Measurements from ENCODE around the gene HERC4.
A peak's percentile ranks its signal among the peaks of the same experiment; 100 is the strongest.
"Not testable (repeated sequence)": the region's sequence is repeated elsewhere in the genome, so short reads cannot be mapped to it uniquely, and the experiment has no call there.

HERC4 gene

DNA sequence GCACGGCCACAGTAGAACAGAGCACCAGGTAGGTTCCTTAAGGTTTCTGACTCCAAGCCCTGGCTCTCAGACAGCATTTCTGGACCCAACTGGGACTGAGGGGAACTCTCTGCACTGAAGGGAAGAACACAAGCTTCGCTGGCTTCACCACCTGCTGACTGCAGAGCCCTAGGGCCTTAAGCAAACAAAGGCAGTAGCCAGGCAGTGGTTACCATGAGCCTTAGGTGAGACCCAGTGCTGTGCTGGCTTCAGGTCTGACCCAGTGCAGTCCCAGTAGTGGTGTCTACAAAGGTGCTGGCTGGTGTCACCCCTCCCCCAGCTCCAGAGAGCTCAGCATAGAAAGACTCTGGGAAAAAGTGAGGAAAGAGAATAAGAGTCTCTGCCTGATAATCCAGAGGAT lies 131.2 kb downstream of the HERC4 start:
- no peak for DNase-seq

DNA sequence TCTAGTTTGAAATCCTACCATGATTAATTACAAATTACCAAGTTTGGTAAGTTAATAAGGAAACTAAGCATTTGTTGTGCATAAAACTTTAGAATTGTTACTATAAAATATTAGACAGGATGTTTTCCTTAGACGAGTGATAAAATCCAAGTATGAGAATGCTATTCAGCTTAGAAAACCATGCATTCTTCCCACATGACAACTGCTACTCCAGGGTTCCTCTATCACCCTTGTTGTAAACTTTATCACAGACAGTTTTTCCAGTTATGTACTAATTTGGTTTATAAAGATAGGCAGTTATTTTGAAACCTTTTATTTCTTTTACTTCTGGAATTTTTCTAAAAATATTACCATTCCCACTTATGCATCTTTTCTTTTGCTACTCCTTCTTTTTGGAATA lies 138.7 kb downstream of the HERC4 start:
- no peak for DNase-seq

DNA sequence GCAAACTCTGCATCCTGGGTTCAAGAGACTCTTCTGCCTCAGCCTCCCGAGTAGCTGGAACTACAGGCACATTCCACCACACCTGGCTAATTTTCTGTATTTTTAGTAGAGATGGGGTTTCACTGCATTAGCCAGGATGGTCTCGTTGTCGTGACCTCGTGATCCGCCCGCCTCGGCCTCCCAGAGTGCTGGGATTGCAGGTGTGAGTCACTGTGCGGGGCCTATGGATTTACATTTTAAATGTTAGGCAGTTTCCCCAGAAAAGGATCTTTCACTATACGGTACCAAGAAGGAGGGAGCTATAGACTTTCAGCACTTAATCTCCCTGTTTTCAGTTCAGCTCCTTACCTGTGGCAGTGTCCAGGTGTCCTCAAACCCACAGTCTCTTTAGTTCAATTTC lies 139.9 kb downstream of the HERC4 start:
- no peak for DNase-seq

DNA sequence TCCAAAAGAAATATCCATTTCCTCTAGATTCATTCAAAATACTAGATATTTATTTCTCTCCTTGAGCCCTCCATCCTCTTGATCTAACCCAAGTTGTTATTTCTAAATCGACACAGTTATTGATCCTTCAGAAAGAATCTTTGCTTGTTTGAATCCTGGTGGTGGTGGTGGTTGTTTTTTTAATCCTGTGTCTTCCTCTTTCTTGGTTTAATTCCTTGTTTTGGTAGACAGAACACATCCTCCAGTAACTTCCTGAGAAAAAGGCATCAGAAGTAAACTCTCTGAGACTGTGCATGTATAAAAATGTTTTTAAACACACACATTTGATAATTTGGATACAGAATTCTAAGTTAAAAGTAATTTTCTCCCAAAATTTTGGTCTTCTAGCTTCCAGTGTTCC lies 140.7 kb downstream of the HERC4 start:
- DNase-seq: peak; percentile 7 to 54 (median 28)

DNA sequence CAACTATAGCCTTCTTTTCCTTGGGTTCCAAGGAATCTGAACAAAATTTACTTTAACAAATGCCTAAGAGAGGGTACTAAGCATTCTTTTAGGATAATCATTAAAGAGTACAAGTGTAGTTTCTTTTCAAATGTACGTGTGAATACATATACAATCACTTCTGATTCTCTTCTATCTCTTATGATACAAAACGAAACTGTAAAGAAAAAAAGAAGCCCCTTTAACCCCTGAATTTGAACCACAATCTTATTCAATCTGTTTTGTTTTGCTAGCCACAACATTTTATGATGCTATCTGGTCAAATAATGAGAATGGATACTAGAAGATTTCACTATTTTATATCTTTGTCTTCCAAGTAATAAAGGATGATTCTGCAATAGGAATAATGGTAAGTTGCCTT lies 141.9 kb downstream of the HERC4 start:
- DNase-seq: no peak

DNA sequence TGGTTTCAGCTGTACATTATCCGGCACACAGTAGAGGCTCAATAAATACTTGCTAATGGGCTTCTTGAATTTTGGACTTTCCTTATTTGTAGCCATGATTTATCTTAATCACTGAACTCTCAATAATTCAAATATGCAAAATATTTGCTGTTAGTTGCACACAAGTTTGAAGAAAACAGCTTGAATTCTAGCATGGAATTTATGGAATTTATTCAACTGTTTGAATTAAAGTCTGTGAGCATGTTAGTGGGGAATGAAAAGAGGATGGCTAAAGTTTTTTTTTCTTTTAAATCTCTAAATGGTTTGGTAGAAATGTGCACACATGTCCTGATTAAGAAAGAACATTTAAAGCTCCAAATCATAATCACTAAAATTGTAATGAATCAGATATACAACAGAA lies 148.1 kb downstream of the HERC4 start:
- no peak for DNase-seq

DNA sequence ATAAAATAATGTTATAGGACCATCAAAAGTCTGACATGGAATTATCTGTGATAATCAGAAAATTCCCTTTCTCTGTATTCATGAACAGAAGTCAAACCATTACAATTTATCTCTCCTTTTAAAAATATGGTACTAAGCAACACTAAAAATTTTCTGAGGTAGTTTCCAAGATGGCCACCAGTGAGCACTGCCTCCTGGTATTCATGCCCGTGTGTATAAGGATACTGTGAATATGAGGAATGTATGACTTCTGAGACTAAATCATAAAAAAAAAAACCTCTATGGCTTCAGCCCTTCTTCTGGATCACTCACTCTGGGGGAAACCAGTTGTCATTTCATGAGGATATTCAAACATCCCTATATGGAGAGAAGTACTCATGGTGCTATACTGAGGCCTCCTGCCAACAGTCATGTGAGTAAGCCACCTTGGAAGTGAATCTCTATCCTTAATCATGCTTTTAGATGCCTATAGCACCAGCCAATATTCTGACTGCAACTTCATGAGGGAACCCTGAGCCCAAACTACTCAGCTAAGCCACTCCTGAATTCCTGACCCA lies 149.6 kb downstream of the HERC4 start:
- DNase-seq: no peak

DNA sequence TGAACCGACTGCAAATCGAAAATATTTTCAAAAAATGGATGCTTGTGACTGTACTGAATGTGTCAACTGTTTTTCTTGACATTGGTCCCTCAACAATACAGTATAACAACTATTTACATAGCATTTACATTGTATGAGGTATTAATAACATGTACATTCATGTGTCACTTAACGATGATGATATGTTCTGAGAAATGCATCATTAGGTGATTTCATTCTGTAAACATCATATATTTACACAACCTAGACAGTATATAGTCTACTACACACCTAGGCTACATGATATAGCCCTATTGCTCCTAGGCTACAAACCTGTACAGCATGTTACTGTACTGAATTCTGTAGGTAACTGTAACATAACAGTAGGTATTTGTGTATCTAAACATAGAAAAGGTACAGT lies 150.9 kb downstream of the HERC4 start:
- no peak for DNase-seq

DNA sequence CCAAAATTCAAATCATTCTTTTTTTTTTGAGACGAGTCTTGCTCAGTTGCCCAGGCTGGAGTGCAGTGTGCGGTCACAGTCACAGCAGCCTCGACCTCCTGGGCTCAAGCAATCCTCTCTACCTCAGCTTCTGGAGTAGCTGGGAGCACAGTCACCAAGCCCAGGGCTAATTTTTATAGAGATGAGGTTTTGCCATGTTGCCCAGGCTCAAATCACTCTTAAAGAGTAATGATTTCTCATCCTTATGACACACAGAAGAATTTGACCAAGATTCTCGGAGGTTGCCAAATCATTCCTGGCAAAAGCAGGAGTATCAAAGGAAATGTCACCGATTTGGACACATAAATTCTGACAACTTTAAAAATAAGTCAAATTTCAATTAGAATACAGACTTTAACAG lies 151.5 kb downstream of the HERC4 start:
- no peak for DNase-seq

DNA sequence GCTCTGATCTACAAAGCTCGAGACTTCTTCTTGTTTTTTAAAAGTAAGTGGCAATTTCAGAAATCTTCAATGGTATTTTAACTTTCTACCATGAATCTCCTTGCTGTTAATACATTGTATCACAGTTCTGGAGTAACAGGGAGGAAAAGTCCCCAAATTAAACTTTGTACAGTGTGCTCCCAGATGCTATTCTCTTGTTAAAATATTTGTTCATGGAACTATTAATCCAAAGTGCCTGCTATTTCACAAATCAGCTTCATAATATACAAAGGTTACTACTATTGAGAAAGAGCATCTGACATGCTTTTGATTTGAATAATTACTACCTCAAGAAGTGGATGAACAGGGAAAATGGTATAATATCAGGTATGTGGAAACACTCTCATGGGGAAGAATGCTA lies 154.0 kb downstream of the HERC4 start:
- no peak for DNase-seq

DNA sequence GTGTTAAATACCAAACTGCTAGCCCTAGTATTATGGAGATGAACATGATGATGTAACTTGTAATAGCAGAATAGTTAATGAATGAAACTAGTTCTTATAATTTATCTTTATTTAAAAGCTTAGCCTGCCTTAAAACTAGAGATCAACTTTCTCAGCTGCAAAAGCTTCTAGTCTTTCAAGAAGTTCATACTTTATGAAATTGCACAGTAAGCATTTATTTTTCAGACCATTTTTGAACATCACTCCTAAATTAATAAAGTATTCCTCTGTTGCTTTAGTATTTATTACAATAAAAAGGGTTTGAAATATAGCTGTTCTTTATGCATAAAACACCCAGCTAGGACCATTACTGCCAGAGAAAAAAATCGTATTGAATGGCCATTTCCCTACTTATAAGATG lies 157.4 kb downstream of the HERC4 start:
- no peak for DNase-seq

DNA sequence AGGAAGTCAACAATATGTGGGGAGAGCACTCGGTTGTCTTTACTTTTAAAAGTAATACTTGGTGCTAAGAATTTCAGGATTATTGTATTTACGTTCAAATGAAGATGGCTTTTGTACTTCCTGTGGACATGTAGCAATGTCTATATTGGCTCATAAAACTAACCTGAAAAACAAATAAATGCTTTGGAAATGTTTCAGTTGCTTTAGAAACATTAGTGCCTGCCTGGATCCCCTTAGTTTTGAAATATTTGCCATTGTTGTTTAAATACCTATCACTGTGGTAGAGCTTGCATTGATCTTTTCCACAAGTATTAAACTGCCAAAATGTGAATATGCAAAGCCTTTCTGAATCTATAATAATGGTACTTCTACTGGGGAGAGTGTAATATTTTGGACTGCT lies 157.9 kb downstream of the HERC4 start:
- DNase-seq: no peak

DNA sequence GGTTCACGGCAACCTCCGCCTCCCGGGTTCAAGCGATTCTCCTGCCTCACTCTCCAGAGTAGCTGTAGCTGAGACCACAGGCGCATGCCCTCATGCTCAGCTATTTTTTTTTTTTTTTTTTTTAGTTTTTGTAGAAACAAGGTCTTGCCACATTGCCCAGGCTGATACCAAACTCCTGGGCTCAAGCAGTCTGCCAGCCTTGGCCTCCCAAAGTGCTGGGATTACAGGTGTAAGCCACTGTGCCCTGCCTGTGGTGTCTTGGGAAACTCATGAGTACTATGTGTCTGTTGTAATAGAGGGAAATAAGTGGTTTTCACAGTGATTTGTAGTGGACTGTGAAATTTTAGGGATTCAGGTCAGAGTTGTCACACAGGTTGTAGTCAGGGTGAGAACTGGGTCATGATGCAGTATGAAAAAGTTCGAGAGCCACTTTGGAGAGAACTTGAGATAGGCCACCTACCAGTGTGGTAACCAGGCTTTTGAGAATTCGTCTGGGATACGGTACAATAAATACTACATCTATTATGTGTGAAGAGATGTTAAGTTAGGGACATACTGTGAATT lies 160.2 kb downstream of the HERC4 start:
- DNase-seq: no peak

DNA sequence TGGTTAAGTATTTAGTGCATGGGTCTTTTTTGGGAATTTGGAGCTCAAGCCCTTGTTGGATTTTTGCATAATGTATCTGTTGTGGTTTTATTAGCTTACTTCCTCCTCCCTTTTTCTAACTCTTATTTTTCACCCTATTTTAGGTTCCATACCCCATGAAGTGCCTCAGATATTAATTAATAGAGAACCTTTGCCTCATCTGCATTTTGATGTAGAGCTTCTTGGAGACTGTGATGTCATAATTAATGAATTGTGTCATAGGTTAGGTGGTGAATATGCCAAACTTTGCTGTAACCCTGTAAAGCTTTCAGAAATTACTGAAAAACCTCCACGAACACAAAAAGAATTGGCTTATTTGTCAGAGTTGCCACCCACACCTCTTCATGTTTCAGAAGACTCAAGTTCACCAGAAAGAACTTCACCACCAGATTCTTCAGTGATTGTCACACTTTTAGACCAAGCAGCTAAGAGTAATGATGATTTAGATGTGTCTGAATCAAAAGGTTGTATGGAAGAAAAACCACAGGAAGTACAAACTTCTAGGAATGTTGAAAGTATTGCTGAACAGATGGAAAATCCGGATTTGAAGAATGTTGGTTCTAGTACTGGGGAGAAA lies 162.6 kb downstream of the HERC4 start:
- no peak for DNase-seq

DNA sequence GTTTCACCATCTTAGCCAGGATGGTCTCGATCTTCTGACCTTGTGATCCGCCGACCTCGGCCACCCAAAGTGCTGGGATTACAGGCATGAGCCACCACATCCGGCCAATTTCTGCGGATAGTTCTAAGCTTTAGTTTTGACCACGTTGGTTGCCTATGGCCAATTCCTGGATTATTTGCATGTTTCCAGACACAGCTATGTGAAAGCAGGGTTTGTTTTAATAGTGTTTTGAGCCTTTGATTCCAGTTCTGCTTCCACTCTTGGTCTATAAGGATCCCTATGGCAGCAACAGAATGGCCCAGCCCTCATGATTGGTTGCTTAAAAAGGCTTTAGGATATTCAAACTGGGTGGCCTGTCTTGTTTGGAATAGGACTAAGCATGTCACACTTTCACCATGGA lies 171.5 kb downstream of the HERC4 start:
- no peak for DNase-seq

DNA sequence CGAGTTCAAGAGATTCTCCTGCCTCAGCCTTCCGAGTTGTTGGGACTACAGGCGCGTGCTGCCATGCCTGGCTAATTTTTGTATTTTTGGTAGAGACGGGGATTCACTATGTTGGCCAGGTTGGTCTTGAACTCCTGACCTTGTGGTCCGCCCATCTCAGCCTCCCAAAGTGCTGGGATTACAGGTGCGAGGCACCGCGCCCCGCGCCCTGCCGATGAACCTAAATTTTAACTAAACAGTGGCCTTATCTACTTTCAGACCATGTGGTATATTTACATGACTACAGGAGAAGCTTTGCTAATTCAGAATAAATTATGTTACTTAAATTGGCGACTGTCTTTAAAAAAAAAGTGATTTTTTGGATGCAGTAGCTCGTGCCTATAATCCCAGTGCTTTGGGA lies 181.4 kb downstream of the HERC4 start:
- no peak for DNase-seq

DNA sequence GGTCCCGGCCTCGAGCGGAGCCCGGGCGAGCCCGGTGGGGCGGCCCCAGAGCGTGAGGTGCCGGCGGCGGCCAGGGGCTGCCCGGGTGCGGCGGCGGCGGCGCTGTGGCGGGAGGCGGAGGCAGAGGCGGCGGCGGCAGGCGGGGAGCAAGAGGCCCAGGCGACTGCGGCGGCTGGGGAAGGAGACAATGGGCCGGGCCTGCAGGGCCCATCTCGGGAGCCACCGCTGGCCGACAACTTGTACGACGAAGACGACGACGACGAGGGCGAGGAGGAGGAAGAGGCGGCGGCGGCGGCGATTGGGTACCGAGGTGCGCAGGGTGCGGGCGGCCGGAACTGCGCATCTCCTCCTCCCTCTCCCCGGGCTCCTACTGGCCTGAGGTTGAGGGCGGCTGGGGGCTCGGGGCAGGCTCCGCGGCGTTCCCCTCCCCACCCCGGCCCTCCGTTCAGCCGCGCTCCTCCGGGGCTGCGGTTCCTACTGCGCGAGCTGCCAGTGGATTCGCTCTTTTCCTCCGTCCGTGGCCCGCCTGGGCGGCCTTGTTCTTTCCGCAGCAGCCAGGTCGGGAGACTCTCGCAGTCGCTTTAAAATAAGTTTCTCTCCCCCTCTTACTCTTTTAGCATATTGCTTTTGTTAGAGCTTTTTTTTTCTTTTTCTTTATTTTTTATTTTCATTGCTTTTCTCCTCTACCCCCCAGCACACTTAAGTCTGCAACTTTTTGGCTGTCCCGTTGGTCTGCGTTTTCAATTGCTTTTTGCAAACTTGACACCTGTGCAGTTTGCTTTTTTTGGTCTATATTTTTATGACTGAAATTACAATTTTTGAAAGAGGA lies 190.0 kb downstream of the HERC4 start:
- peak; percentile 87 to 93 (median 90) for DNase-seq

DNA sequence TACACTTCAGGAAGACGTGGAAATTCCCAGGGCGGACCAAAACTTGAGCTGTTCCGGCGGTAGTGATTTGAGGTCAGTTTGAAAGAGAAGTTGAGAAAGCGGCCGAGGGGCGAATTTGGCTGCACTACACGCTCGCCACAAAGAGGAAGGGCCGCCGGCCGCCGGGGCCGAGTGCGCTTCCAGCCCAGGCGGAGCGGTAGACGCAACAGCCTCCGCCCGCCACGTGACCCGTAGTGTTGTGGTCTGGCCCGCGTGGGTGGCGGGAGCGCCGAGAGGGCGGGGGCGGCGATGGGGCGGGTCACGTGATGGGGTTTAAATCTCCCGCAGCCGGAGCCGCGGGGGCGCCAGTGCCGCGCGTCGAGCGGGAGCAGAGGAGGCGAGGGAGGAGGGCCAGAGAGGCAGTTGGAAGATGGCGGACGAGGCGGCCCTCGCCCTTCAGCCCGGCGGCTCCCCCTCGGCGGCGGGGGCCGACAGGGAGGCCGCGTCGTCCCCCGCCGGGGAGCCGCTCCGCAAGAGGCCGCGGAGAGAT lies 190.7 kb downstream of the HERC4 start, which contains the start of gene SIRT1:
Gene SIRT1, plus strand, starts transcription at position 344 of the 529 bp plus-strand sequence. Its CDS starts 66 bp downstream, at position 410.
- peak; percentile 98 to 99 (median 98) for DNase-seq

DNA sequence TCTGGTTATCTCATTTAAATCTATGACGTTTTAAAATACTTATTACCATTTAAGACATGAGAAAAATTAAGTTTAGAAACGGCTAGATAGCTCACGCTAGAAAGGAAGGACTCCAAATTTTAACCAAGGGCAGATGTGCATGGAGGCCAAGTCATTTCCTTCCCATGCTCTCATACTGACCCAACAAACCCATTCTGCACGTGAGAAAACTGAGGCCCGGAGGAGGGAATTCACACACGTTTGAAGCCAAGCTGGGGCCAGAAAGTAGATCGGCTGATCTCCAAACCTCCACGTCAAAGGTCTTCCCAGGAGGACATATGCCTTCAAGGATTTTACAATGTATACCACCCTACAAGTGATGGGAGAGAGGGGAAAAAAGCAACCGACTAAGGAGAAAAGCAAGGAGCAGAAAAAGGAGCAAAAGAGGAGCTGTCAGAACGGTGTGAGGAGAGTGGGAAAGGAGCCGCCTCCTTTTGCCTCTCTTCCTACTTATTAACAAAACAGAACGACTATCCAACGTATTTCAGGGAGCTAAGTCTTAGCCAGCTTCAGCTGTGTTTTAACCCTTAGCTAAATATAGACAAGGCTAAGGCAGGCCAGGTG lies 191.3 kb downstream of the HERC4 start:
- DNase-seq: peak in 1 of 4 experiments; percentile 7

DNA sequence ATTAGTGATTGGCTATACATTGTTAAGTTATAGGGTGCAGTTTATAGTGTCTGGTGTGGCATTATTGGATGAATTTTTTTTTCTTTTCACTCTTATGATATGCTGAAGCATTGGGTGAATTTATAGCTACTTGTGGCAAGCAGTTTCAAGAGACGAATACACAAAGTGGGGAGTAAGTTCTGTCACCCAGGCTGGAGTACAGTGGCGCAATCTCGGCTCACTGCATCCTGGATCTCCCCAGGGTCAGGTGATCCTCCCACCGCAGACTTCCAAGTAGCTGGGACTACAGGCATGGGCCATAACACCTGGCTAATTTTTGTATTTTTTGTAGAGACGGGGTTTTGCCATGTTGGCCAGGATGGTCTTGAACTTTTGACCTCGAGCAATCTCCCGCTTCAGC lies 196.9 kb downstream of the HERC4 start:
- DNase-seq: no peak

DNA sequence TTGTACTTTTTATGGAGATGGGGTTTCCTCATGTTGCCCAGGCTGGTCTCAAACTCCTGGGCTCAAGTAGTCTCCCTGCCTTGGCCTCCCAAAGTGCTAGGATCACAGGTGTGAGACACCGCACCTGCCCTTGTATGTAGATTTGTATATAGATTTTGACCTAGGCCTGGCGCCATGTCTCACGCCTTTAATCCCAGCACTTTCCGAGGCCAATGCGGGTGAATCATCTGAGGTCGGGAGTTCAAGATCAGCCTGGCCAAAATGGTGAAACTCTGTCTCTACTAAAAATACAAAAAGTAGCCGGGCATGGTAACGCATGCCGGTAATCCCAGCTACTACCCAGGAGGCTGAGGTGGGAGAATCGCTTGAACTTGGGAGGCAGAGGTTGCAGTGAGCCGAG lies 197.7 kb downstream of the HERC4 start:
- DNase-seq: not testable (repeated sequence)

DNA sequence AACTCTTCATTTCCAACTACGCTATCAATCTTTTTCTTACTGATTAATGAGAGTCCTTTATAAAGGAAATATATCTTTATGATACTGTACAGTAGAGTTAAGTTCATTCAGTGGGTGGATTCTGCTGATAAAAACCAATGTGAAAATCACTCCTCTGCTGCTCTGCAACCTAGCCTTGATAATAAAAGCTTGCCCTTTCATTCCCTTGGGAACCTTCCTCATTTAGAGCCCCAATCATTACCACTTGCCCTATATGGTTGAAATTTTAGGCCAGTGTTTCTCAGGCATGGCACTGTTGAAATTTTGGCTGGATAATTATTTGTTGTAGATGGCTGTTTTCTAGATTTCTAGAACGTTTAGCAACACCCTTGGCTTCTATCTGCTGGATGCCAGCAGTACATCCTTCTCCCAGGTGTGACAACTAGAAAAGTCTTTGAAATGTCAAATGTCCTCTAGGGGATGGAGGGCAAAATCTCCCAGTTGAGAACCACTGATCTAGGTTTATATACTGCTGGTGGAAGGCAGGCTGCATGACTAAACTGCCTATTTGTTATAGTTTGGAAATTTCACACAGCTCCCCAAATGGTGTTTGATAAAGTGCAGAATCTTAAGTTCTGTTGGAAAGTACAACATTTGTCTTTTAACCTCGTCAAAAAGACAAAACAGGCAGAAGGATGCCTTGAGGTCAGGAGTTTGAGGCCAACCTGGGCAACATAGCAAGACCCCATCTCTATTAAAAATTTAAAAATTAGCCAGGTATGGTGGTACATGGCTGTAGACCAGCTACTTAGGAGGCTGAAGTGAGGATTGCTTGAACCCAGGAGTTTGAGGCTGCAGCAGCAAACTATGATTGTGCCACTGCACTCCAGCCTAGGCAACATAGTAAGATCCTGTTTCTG lies 199.5 kb downstream of the HERC4 start:
- no peak for DNase-seq
